CD4-positive, alpha-beta memory T cell (primary cell): ENCODE results near the gene C6orf136. TPM values are rescaled to one million over a fixed set of nuclear protein-coding genes. Genes with fewer than 3 reads are reported as not detected.

Experiments
- CTCF ChIA-PET: fragments of 350-600 bp; sonication (Branson Sonifier 250); formaldehyde crosslinking; loops from one replicate; lab custom pipeline; 2021; ENCODE audit warnings: inconsistent platforms; ENCODE audit not compliant: partially characterized antibody; lab: Charles Lee
- POLR2A ChIA-PET: fragments of 350-600 bp; sonication (Branson Sonifier 250); formaldehyde crosslinking; loops from one replicate; lab custom pipeline; 2021; ENCODE audit not compliant: partially characterized antibody; lab: Charles Lee
- DNase-seq, 5 donors: peaks; one replicate each; pipeline versions ENCODE4 v3.0.0 to v3.0.0-alpha.2; 2020 to 2022; ENCODE audit warnings: mixed read lengths in 1 of 5
- H3K27ac ChIP-seq: one replicate; pipeline ENCODE4 v1.7.0; 2013; ENCODE audit warnings: low read depth, low read length
- H3K27me3 ChIP-seq: 2 replicates; pipeline ENCODE4 v1.7.0; 2013; ENCODE audit warnings: mild to moderate bottlenecking, low read length, moderate library complexity; ENCODE audit not compliant: insufficient read depth
- H3K36me3 ChIP-seq: 2 replicates; pipeline ENCODE4 v1.7.0; 2013; ENCODE audit warnings: mild to moderate bottlenecking, low read length, moderate library complexity; ENCODE audit not compliant: insufficient read depth
- H3K4me1 ChIP-seq: 2 replicates; pipeline ENCODE4 v1.7.0; 2013; ENCODE audit warnings: mild to moderate bottlenecking, low read length, moderate library complexity; ENCODE audit not compliant: insufficient read depth
- H3K4me3 ChIP-seq, 2 donors: one replicate each; pipeline ENCODE4 v1.7.0; 2013; ENCODE audit warnings: low read length in 2 of 2, mild to moderate bottlenecking in 1 of 2
- H3K9me3 ChIP-seq, 2 donors: one replicate each; pipeline ENCODE4 v1.7.0; 2013; ENCODE audit warnings: low read length in 2 of 2, control low read depth in 1 of 2; ENCODE audit not compliant: control insufficient read depth in 1 of 2
- H3K27ac Mint-ChIP-seq, 7 donors: one replicate each; pipeline ENCODE4 v1.8.0; 2020 to 2021; ENCODE audit warnings: mixed read lengths in 7 of 7, mild to moderate bottlenecking in 6 of 7, inconsistent platforms in 3 of 7, moderate library complexity in 3 of 7
- H3K27me3 Mint-ChIP-seq, 2 donors: one replicate each; pipeline ENCODE4 v1.8.0; 2020 to 2021; ENCODE audit warnings: mixed read lengths in 2 of 2
- H3K36me3 Mint-ChIP-seq, 2 donors: one replicate each; pipeline ENCODE4 v1.8.0; 2020 to 2021; ENCODE audit warnings: mixed read lengths in 2 of 2, inconsistent platforms in 1 of 2, mild to moderate bottlenecking in 1 of 2
- H3K4me1 Mint-ChIP-seq, 4 donors: one replicate each; pipeline ENCODE4 v1.8.0; 2020 to 2021; ENCODE audit warnings: mixed read lengths in 4 of 4, mild to moderate bottlenecking in 1 of 4
- H3K4me3 Mint-ChIP-seq, 8 donors: one replicate each; pipeline ENCODE4 v1.8.0; 2020 to 2021; ENCODE audit warnings: mixed read lengths in 8 of 8, mild to moderate bottlenecking in 7 of 8, moderate library complexity in 6 of 8, inconsistent platforms in 3 of 8
- H3K9me3 Mint-ChIP-seq, 8 donors: one replicate each; pipeline ENCODE4 v1.8.0; 2020 to 2021; ENCODE audit warnings: mixed read lengths in 8 of 8, mild to moderate bottlenecking in 5 of 8, inconsistent platforms in 3 of 8, moderate library complexity in 1 of 8
- intact Hi-C: fragments of 100-400 bp; cut with micrococcal nuclease; formaldehyde crosslinking; loops from one replicate; pipeline ENCODE4 v1.15.1; 2023
- polyA plus RNA-seq, 2 donors: library from polyadenylated mRNA; unstranded; fragments of 300-500 nt; fragmentation: Illumina TruSeq; gene quantifications; one replicate each; pipeline ENCODE4 v1.2.3, GENCODE V29; 2021
- total RNA-seq, 2 experiments: library from RNA; stranded (reverse); gene quantifications; one replicate each; pipeline ENCODE4 v1.2.3, GENCODE V29; 2021

Gene C6orf136
- total and polyA plus RNA-seq, 4 experiments from 2014 or later, result 6.2 to 35.0 (median 22.7) TPM

DNA sequence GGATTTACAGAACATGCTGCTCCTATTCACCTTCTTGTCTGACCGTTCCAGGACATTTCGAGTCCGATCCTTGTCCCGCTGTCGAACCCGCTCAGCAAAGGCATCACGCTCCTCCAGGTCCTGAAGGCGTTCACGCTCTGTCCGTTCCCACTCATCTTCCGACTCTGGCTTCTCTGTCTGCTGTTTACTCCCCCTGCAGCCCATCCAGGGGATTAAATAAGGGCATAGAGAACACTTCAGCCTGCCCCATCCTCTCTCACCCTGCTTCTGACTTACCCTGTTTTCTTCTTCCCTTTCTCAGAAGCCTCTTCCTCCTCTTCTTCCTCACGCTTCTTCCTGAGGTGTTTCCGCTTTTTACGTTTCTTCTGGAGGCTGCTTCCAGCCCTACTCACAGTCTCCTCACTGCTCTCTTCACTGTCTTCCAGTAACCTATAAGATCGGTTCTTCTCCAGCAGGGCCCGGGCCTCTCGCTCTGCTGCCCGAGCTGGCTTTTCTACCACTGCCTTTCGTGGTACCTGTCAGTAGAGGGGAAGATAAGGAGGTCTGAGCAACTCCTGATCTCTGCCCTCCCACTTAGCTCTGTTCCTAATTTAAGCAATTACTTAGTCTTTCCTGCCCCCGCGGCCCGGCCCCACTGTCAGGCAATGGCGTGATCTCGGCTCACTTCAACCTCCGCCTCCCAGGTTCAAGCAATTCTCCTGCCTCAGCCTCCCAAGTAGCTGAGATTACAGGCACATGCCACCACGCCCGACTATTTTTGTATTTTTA is 24.0 kb downstream of the C6orf136 start:
- H3K36me3 Mint-ChIP-seq, result peaks cover 29 to 50% of the 10 kb centered on the region in 2 donors
- H3K27ac Mint-ChIP-seq, result peak overlapping the region in 6 of 7 donors; percentile 74 to 97 (median 80)
- POLR2A ChIA-PET, result interaction anchor here (0.5 to 29.9 kb wide), 4 partner anchors 11 to 56 kb away, joined by 3 to 1474 read pairs (median 20); partner anchors contain the start of genes MDC1, MRPS18B, NRM and PPP1R10
- H3K27me3 Mint-ChIP-seq, result no peaks in the 10 kb centered on the region
- Histone ChIP-seq H3K27ac (no peak overlapping the region), H3K27me3 (no peaks in the 10 kb centered on the region), H3K9me3 (no peaks in the 10 kb centered on the region), H3K4me3 (no peak overlapping the region), H3K4me1 (peaks cover 16% of the 10 kb centered on the region), H3K36me3 (peaks cover 14% of the 10 kb centered on the region)
- peaks cover 0 to 2% (median 0%) of the 10 kb centered on the region in 8 donors for H3K9me3 Mint-ChIP-seq
- H3K4me3 Mint-ChIP-seq, result peak overlapping the region; percentile 36 to 86 (median 78)
- intact Hi-C loops, result no loop called here
- CTCF ChIA-PET, result interaction anchor here (2.4 to 19.9 kb wide), 3 partner anchors 56 to 188 kb away, joined by 7 to 865 read pairs (median 71); partner anchors contain the start of genes MDC1 and TUBB
- peaks cover 22 to 43% (median 31%) of the 10 kb centered on the region in 4 donors for H3K4me1 Mint-ChIP-seq
- no peak for DNase-seq

DNA sequence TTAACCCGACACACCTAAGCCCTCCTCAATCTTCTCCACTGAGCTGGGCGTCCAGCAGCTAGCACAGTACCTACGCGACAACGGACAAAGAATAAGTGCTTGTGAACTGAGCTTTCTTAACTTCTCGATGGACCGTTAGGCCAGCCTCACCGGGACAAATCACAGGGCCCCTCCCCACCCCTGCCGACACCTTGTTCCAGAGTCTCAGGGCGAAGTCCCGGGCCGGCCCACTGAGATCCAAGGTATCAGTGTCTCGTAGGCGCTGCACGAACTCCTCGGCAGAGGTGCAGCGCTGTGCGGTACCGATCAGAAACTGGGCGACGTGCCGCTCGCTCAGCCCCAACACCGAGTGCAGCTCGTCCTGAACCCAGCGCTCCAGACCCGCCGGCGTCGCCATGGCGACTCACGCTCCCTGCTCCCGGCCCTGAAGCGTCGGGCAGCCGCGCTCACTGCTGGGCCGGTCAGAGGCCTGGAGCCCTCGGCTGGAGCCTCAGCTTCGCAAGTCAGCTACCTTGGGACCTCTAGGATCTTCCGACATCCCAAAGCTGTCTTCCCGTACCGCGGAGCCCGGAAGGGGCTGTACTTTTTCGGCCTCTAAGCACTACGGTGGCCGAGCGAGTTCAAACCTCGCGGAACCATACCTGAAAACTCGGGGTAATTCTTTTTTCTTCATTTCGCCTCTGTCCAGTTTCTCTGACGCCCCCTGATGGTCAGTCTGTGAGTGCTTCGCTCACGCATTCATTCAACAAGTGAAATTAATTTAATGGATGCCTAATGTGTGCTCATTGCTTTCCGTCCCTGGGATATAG is 25.7 kb downstream of the C6orf136 start, which contains the start of gene DHX16:
Gene DHX16, minus strand, starts transcription at position 562 of the 809 bp plus-strand sequence. Its CDS starts 165 bp downstream, at position 397.
- intact Hi-C loops, result loop anchor here (1.0 kb wide), 8 partner anchors 10 to 219 kb away; partner anchors contain the start of genes ATAT1, C6orf136, GNL1 and MRPS18B
- Mint-ChIP-seq H3K4me3 (peak within 1 kb of the TSS; percentile 80 to 94 (median 90)), H3K4me1 (peaks cover 19 to 51% (median 35%) of the 10 kb centered on the region in 4 donors), H3K27ac (peak within 1 kb of the TSS; percentile 69 to 97 (median 94)), H3K36me3 (peaks cover 38 to 50% of the 10 kb centered on the region in 2 donors), H3K9me3 (peaks cover 0 to 2% (median 0%) of the 10 kb centered on the region in 8 donors), H3K27me3 (no peaks in the 10 kb centered on the region)
- no peaks in the 10 kb centered on the region for H3K27me3 ChIP-seq
- H3K9me3 ChIP-seq, result no peaks in the 10 kb centered on the region
- peaks cover 20% of the 10 kb centered on the region for H3K4me1 ChIP-seq
- CTCF ChIA-PET, result interaction anchor here (0.9 to 19.9 kb wide), 17 partner anchors 9 to 190 kb away, joined by 3 to 865 read pairs (median 4); partner anchors contain the start of genes MDC1 and TUBB
- POLR2A ChIA-PET, result interaction anchor here (0.7 to 29.9 kb wide), 22 partner anchors 8 to 346 kb away, joined by 3 to 1474 read pairs (median 4); partner anchors contain the start of genes ABCF1, ATAT1, C6orf136 and MDC1
- peak; percentile 84 to 89 (median 87) for DNase-seq
- H3K36me3 ChIP-seq, result peaks cover 26% of the 10 kb centered on the region
- H3K4me3 ChIP-seq, result peak within 1 kb of the TSS; percentile 89 to 95
- peak within 1 kb of the TSS; percentile 77 for H3K27ac ChIP-seq

DNA sequence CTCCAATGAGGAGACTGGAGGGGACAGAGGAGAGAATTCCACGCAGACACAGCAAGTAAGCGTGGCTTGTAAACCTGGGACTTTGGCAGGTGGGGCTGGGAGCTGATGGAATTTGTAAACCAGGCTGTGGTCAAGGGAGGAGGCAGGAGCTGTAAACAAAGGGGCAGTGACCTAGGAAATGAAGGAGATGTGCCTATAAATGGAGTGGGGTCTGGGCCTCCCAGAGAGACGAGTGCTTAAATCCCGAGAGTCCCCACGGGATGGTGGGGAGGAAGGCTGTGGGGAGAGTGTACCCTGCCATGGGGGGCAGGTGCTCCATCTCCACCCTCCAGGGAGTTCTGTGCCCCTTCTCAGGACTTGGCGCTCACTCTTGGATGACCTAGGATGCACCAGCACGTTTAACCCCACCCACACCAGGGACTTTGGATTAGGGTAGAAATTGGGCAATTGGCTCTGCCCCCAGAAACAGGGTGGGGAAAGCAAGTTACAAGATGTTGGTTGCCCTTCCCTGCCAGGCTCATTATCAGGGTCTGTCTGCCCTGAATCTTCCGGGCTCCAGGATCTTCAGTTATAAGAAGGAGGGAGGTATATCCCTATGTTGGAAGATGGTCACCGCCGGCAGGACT is 29.8 kb downstream of the C6orf136 start:
- Histone ChIP-seq H3K36me3 (peaks cover 32% of the 10 kb centered on the region), H3K27ac (no peak overlapping the region), H3K4me1 (peaks cover 40% of the 10 kb centered on the region), H3K27me3 (no peaks in the 10 kb centered on the region), H3K4me3 (no peak overlapping the region), H3K9me3 (no peaks in the 10 kb centered on the region)
- H3K27me3 Mint-ChIP-seq, result no peaks in the 10 kb centered on the region
- ChIA-PET CTCF (interaction anchor here (3.4 to 19.9 kb wide), 3 partner anchors 50 to 194 kb away, joined by 13 to 865 read pairs (median 71); partner anchors contain the start of genes MDC1 and TUBB), POLR2A (interaction anchor here (29.9 kb wide), 1 partner anchor 33 kb away, joined by 1474 read pairs; the partner anchor contains the start of genes MDC1, NRM and TUBB)
- no peak for DNase-seq
- peak overlapping the region in 5 of 7 donors; percentile 12 to 87 (median 74) for H3K27ac Mint-ChIP-seq
- peaks cover 0 to 3% (median 0%) of the 10 kb centered on the region in 8 donors for H3K9me3 Mint-ChIP-seq
- peaks cover 39 to 52% of the 10 kb centered on the region in 2 donors for H3K36me3 Mint-ChIP-seq
- intact Hi-C loops, result no loop called here
- peak overlapping the region in 5 of 8 donors; percentile 5 to 66 (median 22) for H3K4me3 Mint-ChIP-seq
- H3K4me1 Mint-ChIP-seq, result peaks cover 22 to 61% (median 40%) of the 10 kb centered on the region in 4 donors

DNA sequence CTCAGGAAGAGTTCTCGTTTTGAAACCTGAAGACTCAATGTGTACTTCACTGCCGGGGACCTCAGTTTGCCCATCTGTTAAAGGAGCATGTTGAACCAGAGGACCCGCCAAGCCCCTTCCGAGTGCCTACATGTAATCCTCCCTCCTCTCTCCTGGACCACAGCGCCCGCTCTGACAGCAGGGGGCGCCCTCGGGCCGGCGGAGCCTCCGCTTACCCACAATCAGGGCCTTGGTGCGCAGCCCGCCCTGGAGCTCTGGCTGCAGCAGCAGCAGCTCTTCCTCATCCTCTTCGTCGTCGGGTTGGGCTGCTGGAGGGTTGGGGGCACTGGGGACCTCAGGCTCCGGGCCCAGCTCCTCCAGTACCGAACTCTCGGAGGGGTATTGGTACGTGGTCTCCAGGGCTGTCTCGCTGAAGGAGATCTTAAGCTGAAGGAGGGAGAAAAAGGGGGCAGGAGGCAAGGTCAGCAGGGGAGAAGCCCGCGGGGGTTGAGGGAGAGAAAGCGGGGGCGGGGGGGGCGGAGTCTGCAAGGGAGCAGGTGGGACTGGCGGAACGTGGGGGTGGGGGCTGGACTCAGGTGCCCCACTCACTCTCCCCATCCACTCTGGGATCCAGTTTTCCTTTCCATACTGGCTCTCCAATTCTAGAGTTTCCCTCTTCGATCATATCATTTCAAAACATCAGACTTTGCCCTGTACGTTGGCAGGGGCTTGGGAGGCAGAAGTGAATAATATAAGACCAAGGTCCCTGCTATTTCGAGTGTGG is 32.2 kb downstream of the C6orf136 start:
- POLR2A ChIA-PET, result interaction anchor here (0.7 to 29.9 kb wide), 11 partner anchors 31 to 200 kb away, joined by 3 to 1474 read pairs (median 4); partner anchors contain the start of genes ATAT1, FLOT1, MDC1 and MRPS18B
- Mint-ChIP-seq H3K27me3 (no peaks in the 10 kb centered on the region), H3K4me3 (peak overlapping the region; percentile 97 to 100 (median 99)), H3K36me3 (peaks cover 56 to 59% of the 10 kb centered on the region in 2 donors), H3K4me1 (peaks cover 17 to 57% (median 34%) of the 10 kb centered on the region in 4 donors), H3K9me3 (peaks cover 0 to 1% (median 0%) of the 10 kb centered on the region in 8 donors), H3K27ac (peak overlapping the region; percentile 88 to 99 (median 91))
- H3K36me3 ChIP-seq, result peaks cover 32% of the 10 kb centered on the region
- H3K27me3 ChIP-seq, result no peaks in the 10 kb centered on the region
- peak; percentile 87 to 92 (median 89) for DNase-seq
- CTCF ChIA-PET, result interaction anchor here (0.7 to 19.9 kb wide), 32 partner anchors 9 to 408 kb away, joined by 3 to 865 read pairs (median 4); partner anchors contain the start of genes MDC1, MRPS18B, NRM and TUBB
- intact Hi-C loops, result loop anchor here (1.0 kb wide), 3 partner anchors 43 to 408 kb away; no protein-coding TSS in a partner anchor
- peaks cover 38% of the 10 kb centered on the region for H3K4me1 ChIP-seq
- peak overlapping the region; percentile 70 to 93 for H3K4me3 ChIP-seq
- H3K27ac ChIP-seq, result peak overlapping the region; percentile 94
- H3K9me3 ChIP-seq, result no peaks in the 10 kb centered on the region

DNA sequence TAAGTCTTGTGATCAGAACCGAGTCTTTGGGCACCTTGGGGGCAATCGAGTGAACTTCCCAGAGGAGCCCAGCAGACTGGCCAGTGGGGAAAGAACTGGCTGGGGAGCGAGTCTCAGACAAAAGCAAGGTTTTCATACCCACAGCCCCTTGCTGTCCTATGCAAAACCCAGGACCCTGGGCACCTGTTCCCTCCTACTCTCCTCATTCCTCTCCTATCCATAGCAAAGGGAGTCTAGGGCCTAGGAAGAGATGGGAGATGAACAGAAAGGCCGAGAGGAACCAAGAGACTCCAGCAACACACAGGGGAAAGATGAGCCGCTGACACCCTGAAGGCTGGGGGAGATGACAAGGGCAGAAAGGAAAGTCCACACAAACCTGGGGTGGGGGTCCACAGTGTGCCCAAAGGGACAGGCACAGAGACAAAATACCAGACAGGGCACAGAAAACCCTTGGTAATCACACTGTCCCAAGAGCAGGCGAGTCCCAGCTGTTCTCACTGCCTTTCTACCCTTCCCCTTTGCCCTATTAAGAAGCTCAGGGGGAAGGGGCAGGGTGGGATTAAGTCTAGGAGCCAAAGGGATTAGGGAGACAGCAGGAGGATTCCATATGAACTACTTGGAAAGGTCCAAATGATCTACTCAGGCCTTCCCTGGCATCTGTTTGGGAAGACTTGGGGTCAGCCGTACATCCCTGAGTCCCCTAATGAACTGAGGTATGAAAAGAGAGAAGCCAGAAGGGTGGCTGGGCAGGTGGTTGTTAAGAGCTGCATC is 33.0 kb downstream of the C6orf136 start:
- intact Hi-C loops, result loop anchor here (1.0 kb wide), 3 partner anchors 42 to 407 kb away; no protein-coding TSS in a partner anchor
- Histone ChIP-seq H3K4me3 (peak overlapping the region; percentile 70 to 93), H3K36me3 (peaks cover 32% of the 10 kb centered on the region), H3K4me1 (peaks cover 38% of the 10 kb centered on the region), H3K27me3 (no peaks in the 10 kb centered on the region), H3K9me3 (no peaks in the 10 kb centered on the region), H3K27ac (peak overlapping the region; percentile 94)
- Mint-ChIP-seq H3K4me1 (peaks cover 17 to 61% (median 34%) of the 10 kb centered on the region in 4 donors), H3K4me3 (peak overlapping the region; percentile 97 to 100 (median 99)), H3K27ac (peak overlapping the region; percentile 88 to 99 (median 91)), H3K9me3 (peaks cover 0 to 1% (median 0%) of the 10 kb centered on the region in 8 donors), H3K27me3 (no peaks in the 10 kb centered on the region), H3K36me3 (peaks cover 60 to 64% of the 10 kb centered on the region in 2 donors)
- ChIA-PET CTCF (interaction anchor here (0.7 to 19.9 kb wide), 24 partner anchors 8 to 198 kb away, joined by 3 to 865 read pairs (median 4); partner anchors contain the start of genes MDC1, MRPS18B, NRM and TUBB), POLR2A (interaction anchor here (0.7 to 29.9 kb wide), 12 partner anchors 8 to 466 kb away, joined by 3 to 1474 read pairs (median 6); partner anchors contain the start of genes DHX16, FLOT1, MDC1 and MRPS18B)
- no peak for DNase-seq
